Measurements from ENCODE around the gene KMT5C.

Gene KMT5C

GRCh38 chr19:55347442-55348009 is 7.8 kb downstream of the KMT5C start:
- no peak for DNase-seq (ENCODE audit: low spot score)

GRCh38 chr19:55348317-55349034 is 8.8 kb downstream of the KMT5C start:
- DNase-seq (ENCODE audit: low spot score): no peak

GRCh38 chr19:55350620-55351315 is 11.1 kb downstream of the KMT5C start:
- no peak for DNase-seq (ENCODE audit: low spot score)

GRCh38 chr19:55352040-55352439 is 12.4 kb downstream of the KMT5C start:
- no peak for DNase-seq (ENCODE audit: low spot score)

- DNase-seq (ENCODE audit: low spot score): no peak
These were observed 13.0 kb downstream of the KMT5C start for GRCh38 chr19:55352549-55353145.

GRCh38 chr19:55353356-55353802 is 13.7 kb downstream of the KMT5C start:
- no peak for DNase-seq (ENCODE audit: low spot score)

GRCh38 chr19:55353803-55354697 is 14.4 kb downstream of the KMT5C start:
- peak; percentile 45 for DNase-seq (ENCODE audit: low spot score)

- no peak for DNase-seq (ENCODE audit: low spot score)
These were observed 15.1 kb downstream of the KMT5C start, which contains the start of gene COX6B2 for GRCh38 chr19:55354698-55355212. TSS of gene COX6B2 (minus strand) at chr19:55354719. CDS start at chr19:55354521, 198 bp downstream.

GRCh38 chr19:55355213-55355821 is 15.6 kb downstream of the KMT5C start:
- DNase-seq (ENCODE audit: low spot score): no peak

- DNase-seq (ENCODE audit: low spot score): no peak
These were observed 18.8 kb downstream of the KMT5C start for GRCh38 chr19:55358493-55358892.

- no peak for DNase-seq (ENCODE audit: low spot score)
These were observed 19.6 kb downstream of the KMT5C start for GRCh38 chr19:55358943-55359908.

- DNase-seq (ENCODE audit: low spot score): no peak
These were observed 21.2 kb downstream of the KMT5C start for GRCh38 chr19:55360902-55361301.

- no peak for DNase-seq (ENCODE audit: low spot score)
These were observed 22.7 kb downstream of the KMT5C start for GRCh38 chr19:55362174-55362989.

- DNase-seq (ENCODE audit: low spot score): no peak
These were observed 23.5 kb downstream of the KMT5C start, which contains the start of gene GARIN5B for GRCh38 chr19:55362990-55363716. TSS of gene GARIN5B (minus strand) at chr19:55363260. CDS start at chr19:55363066, 194 bp downstream.

- DNase-seq (ENCODE audit: low spot score): no peak
These were observed 25.6 kb downstream of the KMT5C start for GRCh38 chr19:55365245-55365644.

GRCh38 chr19:55365964-55366363 is 26.3 kb downstream of the KMT5C start:
- DNase-seq (ENCODE audit: low spot score): no peak

- DNase-seq (ENCODE audit: low spot score): no peak
These were observed 27.1 kb downstream of the KMT5C start for GRCh38 chr19:55366790-55367189.

- no peak for DNase-seq (ENCODE audit: low spot score)
These were observed 28.4 kb downstream of the KMT5C start for GRCh38 chr19:55368106-55368505.

Data from RKO (cell line).